ENCODE measurements around the gene PAX2. TPM values are rescaled to one million over a fixed set of nuclear protein-coding genes. Genes with fewer than 3 reads are reported as not detected.
A peak's percentile ranks its signal among the peaks of the same experiment; 100 is the strongest.

The PAX2 gene
- total RNA-seq, 2 donors from 2014 or later = 0.93 to 0.99 TPM

DNA sequence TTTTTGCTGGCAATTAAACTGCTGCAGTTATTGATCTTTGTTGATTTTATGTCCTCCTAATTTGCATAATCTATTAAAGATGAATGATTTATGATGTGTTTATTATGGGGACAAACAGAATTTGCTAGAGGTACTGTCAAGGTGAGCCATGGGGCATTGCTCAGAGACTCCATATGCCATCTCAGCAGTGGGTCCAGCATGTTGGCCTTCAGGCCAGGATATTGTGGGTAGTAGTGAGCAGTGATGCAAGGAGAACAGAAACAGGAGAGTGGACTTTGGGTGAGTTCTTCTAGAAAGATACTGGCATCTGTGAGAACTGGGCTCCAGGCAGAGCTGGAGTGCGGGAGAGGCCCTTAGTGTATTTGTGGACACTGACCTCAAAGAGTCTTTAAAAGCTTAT, 65.9 kb downstream of the PAX2 start:
- no peaks in the 10 kb centered on the region for H3K36me3 ChIP-seq (ENCODE audit: control insufficient read depth, insufficient read depth, low read length)
- no peak overlapping the region for H3K9ac ChIP-seq (ENCODE audit: extremely low read depth, low read length, poor library complexity, severe bottlenecking)
- TF ChIP-seq, protein P1, sequence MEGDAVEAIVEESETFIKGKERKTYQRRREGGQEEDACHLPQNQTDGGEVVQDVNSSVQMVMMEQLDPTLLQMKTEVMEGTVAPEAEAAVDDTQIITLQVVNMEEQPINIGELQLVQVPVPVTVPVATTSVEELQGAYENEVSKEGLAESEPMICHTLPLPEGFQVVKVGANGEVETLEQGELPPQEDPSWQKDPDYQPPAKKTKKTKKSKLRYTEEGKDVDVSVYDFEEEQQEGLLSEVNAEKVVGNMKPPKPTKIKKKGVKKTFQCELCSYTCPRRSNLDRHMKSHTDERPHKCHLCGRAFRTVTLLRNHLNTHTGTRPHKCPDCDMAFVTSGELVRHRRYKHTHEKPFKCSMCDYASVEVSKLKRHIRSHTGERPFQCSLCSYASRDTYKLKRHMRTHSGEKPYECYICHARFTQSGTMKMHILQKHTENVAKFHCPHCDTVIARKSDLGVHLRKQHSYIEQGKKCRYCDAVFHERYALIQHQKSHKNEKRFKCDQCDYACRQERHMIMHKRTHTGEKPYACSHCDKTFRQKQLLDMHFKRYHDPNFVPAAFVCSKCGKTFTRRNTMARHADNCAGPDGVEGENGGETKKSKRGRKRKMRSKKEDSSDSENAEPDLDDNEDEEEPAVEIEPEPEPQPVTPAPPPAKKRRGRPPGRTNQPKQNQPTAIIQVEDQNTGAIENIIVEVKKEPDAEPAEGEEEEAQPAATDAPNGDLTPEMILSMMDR (conservative IDR thresholded peaks at IDR 0.05) = no peak
- H3K36me3 Mint-ChIP-seq (ENCODE audit: low read depth) = no peaks in the 10 kb centered on the region
- H3K27ac Mint-ChIP-seq = no peak overlapping the region
- no peak overlapping the region for H3K27ac ChIP-seq (ENCODE audit: low read depth, low read length)
- no peak overlapping the region for H3K4me3 Mint-ChIP-seq
- peaks cover 8% of the 10 kb centered on the region for H3K4me1 Mint-ChIP-seq
- no peak for DNase-seq
- H3K4me1 ChIP-seq (ENCODE audit: control insufficient read depth, insufficient read depth, low read length) = peaks cover 6% of the 10 kb centered on the region
- H3K4me3 ChIP-seq (ENCODE audit: low read length) = no peak overlapping the region
- H3K9me3 Mint-ChIP-seq = no peaks in the 10 kb centered on the region
- H3K9me3 ChIP-seq (ENCODE audit: control insufficient read depth, low read length) = no peaks in the 10 kb centered on the region
- H3K27me3 Mint-ChIP-seq (ENCODE audit: insufficient read depth) = peaks cover 98% of the 10 kb centered on the region
- peaks cover 79% of the 10 kb centered on the region for H3K27me3 ChIP-seq (ENCODE audit: control insufficient read depth, insufficient read depth, low read length, poor library complexity, severe bottlenecking)
- WGBS, 2 experiments (ENCODE audit: insufficient coverage in 1 of 2, insufficient read length in 1 of 2) = 93 to 100% methylated on average over 1 of the region's 1 CpG

DNA sequence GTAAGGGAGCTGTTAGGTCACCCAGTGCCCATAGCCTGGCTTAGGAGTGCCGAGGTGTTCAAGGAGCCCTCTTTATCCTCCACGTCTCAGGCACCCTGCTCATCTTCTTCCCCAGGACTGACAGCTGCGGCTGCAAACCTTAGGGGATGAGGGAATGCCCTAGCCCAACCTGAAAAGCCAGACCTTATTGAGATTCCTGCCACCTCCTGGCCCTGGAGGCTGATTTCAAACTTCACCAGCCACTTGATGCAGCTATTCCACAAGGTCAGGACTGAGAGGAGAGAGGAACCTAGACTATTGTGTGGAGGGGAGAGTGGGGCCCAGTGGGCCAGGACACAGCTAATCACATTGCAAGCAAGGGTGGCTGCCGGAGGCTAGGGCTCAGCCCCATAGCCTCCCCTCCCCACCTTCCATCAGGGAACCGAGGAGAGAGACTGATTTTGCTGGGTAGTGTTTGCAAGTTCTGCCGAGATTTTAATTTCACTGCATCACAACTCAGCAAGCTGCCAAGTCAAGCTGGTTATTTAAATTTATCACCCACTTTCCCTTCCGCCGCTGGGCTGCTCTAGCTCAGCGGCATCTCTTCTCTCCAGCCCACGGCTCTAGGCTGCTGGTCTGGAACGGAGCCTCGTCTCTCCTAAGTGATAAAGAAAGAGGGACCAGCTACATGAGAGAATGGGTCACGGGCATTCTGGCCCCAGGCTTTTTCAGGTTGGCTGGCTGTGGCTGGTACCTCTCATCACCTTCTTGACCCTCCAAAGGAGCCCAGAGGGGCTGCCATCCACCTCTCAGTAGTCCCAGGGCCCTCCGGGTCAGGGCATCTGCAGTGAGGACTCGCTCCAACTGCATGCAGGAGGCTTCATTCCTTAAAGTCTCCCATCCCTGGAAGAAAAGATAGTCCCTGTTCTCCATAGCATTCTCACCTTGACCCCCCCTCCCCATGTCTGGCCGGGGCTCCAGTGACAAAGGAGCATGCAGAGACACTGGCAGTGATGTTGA, 66.7 kb downstream of the PAX2 start:
- Mint-ChIP-seq H3K4me3 (no peak overlapping the region), H3K27me3 (ENCODE audit: insufficient read depth) (peaks cover 96% of the 10 kb centered on the region), H3K36me3 (ENCODE audit: low read depth) (no peaks in the 10 kb centered on the region), H3K9me3 (no peaks in the 10 kb centered on the region), H3K4me1 (peaks cover 15% of the 10 kb centered on the region), H3K27ac (no peak overlapping the region)
- no peak overlapping the region for H3K9ac ChIP-seq (ENCODE audit: extremely low read depth, low read length, poor library complexity, severe bottlenecking)
- TF ChIP-seq, protein P1 (conservative IDR thresholded peaks at IDR 0.05) = no peak
- H3K4me3 ChIP-seq (ENCODE audit: low read length) = no peak overlapping the region
- H3K27ac ChIP-seq (ENCODE audit: low read depth, low read length) = no peak overlapping the region
- no peaks in the 10 kb centered on the region for H3K9me3 ChIP-seq (ENCODE audit: control insufficient read depth, low read length)
- H3K4me1 ChIP-seq (ENCODE audit: control insufficient read depth, insufficient read depth, low read length) = peaks cover 9% of the 10 kb centered on the region
- no peak for DNase-seq
- H3K27me3 ChIP-seq (ENCODE audit: control insufficient read depth, insufficient read depth, low read length, poor library complexity, severe bottlenecking) = peaks cover 71% of the 10 kb centered on the region
- H3K36me3 ChIP-seq (ENCODE audit: control insufficient read depth, insufficient read depth, low read length) = no peaks in the 10 kb centered on the region
- WGBS, 2 experiments (ENCODE audit: insufficient coverage in 1 of 2, insufficient read length in 1 of 2) = 91 to 100% methylated on average over 4 to 15 of the region's 16 CpGs

DNA sequence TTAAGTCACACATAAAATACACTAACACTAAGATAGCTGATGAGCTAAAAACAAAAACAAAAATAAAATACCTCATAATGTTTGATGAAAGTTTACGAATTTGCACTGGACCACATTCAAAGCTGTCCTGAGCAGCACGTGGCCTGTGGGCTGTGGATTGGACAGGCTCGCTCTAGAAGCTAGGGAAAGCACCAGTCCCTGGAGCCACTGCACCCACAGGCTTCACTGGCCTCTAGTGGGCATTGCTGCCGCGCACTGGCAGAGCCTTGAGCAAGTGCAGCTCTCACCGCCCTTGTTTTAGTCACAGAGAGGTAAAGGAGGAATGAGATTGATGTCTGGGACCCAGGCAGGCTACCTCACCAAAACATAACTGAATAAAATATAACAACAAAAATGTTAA, 67.6 kb downstream of the PAX2 start:
- Mint-ChIP-seq H3K27ac (no peak overlapping the region), H3K9me3 (no peaks in the 10 kb centered on the region), H3K36me3 (ENCODE audit: low read depth) (no peaks in the 10 kb centered on the region), H3K4me3 (no peak overlapping the region), H3K27me3 (ENCODE audit: insufficient read depth) (peaks cover 93% of the 10 kb centered on the region), H3K4me1 (peaks cover 15% of the 10 kb centered on the region)
- TF ChIP-seq, protein P1 (conservative IDR thresholded peaks at IDR 0.05) = peak; percentile 32
- Histone ChIP-seq H3K9ac (ENCODE audit: extremely low read depth, low read length, poor library complexity, severe bottlenecking) (no peak overlapping the region), H3K36me3 (ENCODE audit: control insufficient read depth, insufficient read depth, low read length) (no peaks in the 10 kb centered on the region), H3K9me3 (ENCODE audit: control insufficient read depth, low read length) (no peaks in the 10 kb centered on the region), H3K4me1 (ENCODE audit: control insufficient read depth, insufficient read depth, low read length) (peaks cover 9% of the 10 kb centered on the region), H3K4me3 (ENCODE audit: low read length) (no peak overlapping the region), H3K27ac (ENCODE audit: low read depth, low read length) (no peak overlapping the region), H3K27me3 (ENCODE audit: control insufficient read depth, insufficient read depth, low read length, poor library complexity, severe bottlenecking) (peaks cover 70% of the 10 kb centered on the region)
- WGBS, 2 experiments (ENCODE audit: insufficient coverage in 1 of 2, insufficient read length in 1 of 2) = 86 to 95% methylated on average over 4 to 6 of the region's 6 CpGs
- DNase-seq = no peak

All from endodermal cell (in vitro differentiated cells).